ENCODE measurements around the gene SLC25A12. TPM values are rescaled to one million over a fixed set of nuclear protein-coding genes. Genes with fewer than 3 reads are reported as not detected.

SLC25A12 gene
- total and polyA plus RNA-seq, 5 donors from 2014 or later: 11.3 to 19.9 (median 12.4) TPM

GRCh38 chr2:171822525-171823322 lies 71.3 kb downstream of the SLC25A12 start:
- peaks cover 24% of the 10 kb centered on the region for H3K36me3 Mint-ChIP-seq
- H3K27ac Mint-ChIP-seq: peak overlapping the region in 1 of 3 donors; percentile 2
- ATAC-seq (ENCODE audit: low read depth in 2 of 2): no peak
- peaks cover 14% of the 10 kb centered on the region for H3K36me3 ChIP-seq (ENCODE audit: control insufficient read depth, insufficient read depth, low read length)
- no peaks in the 10 kb centered on the region for H3K9me3 ChIP-seq (ENCODE audit: control insufficient read depth in 2 of 2, low read length in 2 of 2)
- no peak for DNase-seq
- H3K4me1 ChIP-seq (ENCODE audit: control insufficient read depth, insufficient read depth, low read length, poor library complexity, severe bottlenecking): no peaks in the 10 kb centered on the region
- no peak overlapping the region for H3K4me3 ChIP-seq (ENCODE audit: low read depth, low read length)
- H3K9me3 Mint-ChIP-seq: no peaks in the 10 kb centered on the region
- no peaks in the 10 kb centered on the region for H3K27me3 Mint-ChIP-seq
- H3K4me1 Mint-ChIP-seq: peaks cover 0 to 2% (median 0%) of the 10 kb centered on the region in 4 donors
- no peak overlapping the region for H3K27ac ChIP-seq (ENCODE audit: insufficient read depth, low read length, poor library complexity, severe bottlenecking)
- no peaks in the 10 kb centered on the region for H3K27me3 ChIP-seq (ENCODE audit: control insufficient read depth, insufficient read depth, low read length)
- H3K4me3 Mint-ChIP-seq: no peak overlapping the region

DNA sequence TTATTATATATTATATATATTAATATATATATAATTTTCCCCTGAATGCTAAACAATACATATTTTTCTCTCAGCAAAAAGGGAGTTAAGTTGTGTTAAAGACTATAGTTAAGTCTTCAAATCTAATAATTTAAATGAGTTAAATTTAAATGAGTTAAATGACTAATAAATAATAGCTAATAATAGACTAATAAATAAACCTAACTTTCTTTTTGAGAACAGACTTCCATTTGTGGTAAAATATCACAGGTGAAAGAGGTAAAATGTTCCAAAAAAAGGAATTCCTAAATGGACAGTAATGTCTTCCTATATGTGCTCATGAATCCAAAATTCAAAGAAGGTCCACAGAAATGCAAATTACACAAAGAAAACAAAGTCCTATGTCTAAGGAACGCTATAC lies 74.6 kb downstream of the SLC25A12 start:
- peaks cover 9% of the 10 kb centered on the region for H3K36me3 ChIP-seq (ENCODE audit: control insufficient read depth, insufficient read depth, low read length)

GRCh38 chr2:171814883-171815282 lies 79.2 kb downstream of the SLC25A12 start:
- Histone ChIP-seq H3K36me3 (ENCODE audit: control insufficient read depth, insufficient read depth, low read length) (peaks cover 12% of the 10 kb centered on the region), H3K4me3 (ENCODE audit: low read depth, low read length) (no peak overlapping the region), H3K4me1 (ENCODE audit: control insufficient read depth, insufficient read depth, low read length, poor library complexity, severe bottlenecking) (no peaks in the 10 kb centered on the region), H3K27ac (ENCODE audit: insufficient read depth, low read length, poor library complexity, severe bottlenecking) (no peak overlapping the region), H3K27me3 (ENCODE audit: control insufficient read depth, insufficient read depth, low read length) (no peaks in the 10 kb centered on the region), H3K9me3 (ENCODE audit: control insufficient read depth in 2 of 2, low read length in 2 of 2) (no peaks in the 10 kb centered on the region)
- DNase-seq: no peak
- Mint-ChIP-seq H3K27me3 (no peaks in the 10 kb centered on the region), H3K4me3 (no peak overlapping the region), H3K4me1 (peaks cover 0 to 5% (median 0%) of the 10 kb centered on the region in 4 donors), H3K27ac (peak overlapping the region in 1 of 3 donors; percentile 24), H3K9me3 (no peaks in the 10 kb centered on the region), H3K36me3 (peaks cover 12% of the 10 kb centered on the region)
- no peak for ATAC-seq (ENCODE audit: low read depth in 2 of 2)

More for the DNA sequence above, 74.6 kb downstream of the SLC25A12 start:
- H3K27ac Mint-ChIP-seq: no peak overlapping the region
- DNase-seq (no peak), ATAC-seq (ENCODE audit: low read depth in 2 of 2) (no peak)
- Histone ChIP-seq H3K27me3 (ENCODE audit: control insufficient read depth, insufficient read depth, low read length) (no peaks in the 10 kb centered on the region), H3K9me3 (ENCODE audit: control insufficient read depth in 2 of 2, low read length in 2 of 2) (no peaks in the 10 kb centered on the region), H3K4me3 (ENCODE audit: low read depth, low read length) (no peak overlapping the region), H3K27ac (ENCODE audit: insufficient read depth, low read length, poor library complexity, severe bottlenecking) (no peak overlapping the region), H3K4me1 (ENCODE audit: control insufficient read depth, insufficient read depth, low read length, poor library complexity, severe bottlenecking) (no peaks in the 10 kb centered on the region)
- H3K9me3 Mint-ChIP-seq: no peaks in the 10 kb centered on the region
- no peak overlapping the region for H3K4me3 Mint-ChIP-seq
- H3K36me3 Mint-ChIP-seq: peaks cover 14% of the 10 kb centered on the region
- peaks cover 0 to 2% (median 0%) of the 10 kb centered on the region in 4 donors for H3K4me1 Mint-ChIP-seq
- no peaks in the 10 kb centered on the region for H3K27me3 Mint-ChIP-seq

DNA sequence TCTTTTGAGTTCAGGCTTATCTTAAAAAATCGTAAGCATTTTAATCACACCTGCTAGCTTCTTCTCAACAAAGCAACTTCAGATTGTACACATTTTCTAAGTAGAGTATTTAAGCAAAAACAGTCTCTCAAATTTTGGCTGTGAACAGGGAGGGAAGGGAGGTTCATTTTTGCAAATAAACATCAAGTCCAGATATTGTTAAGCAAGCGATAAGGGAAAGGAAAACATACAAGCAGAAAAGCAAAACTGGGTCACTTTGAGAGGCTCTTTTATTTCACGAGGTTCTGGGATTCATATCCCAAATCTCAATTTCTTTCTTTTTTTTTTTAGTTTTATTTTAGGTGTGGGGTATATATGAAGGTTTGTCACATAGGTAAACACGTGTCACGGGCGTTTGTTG lies 79.9 kb downstream of the SLC25A12 start:
- Mint-ChIP-seq H3K9me3 (no peaks in the 10 kb centered on the region), H3K4me3 (no peak overlapping the region), H3K4me1 (peaks cover 0 to 5% (median 0%) of the 10 kb centered on the region in 4 donors), H3K27me3 (no peaks in the 10 kb centered on the region), H3K27ac (no peak overlapping the region), H3K36me3 (peaks cover 19% of the 10 kb centered on the region)
- no peaks in the 10 kb centered on the region for H3K27me3 ChIP-seq (ENCODE audit: control insufficient read depth, insufficient read depth, low read length)
- H3K9me3 ChIP-seq (ENCODE audit: control insufficient read depth in 2 of 2, low read length in 2 of 2): no peaks in the 10 kb centered on the region
- H3K27ac ChIP-seq (ENCODE audit: insufficient read depth, low read length, poor library complexity, severe bottlenecking): no peak overlapping the region
- H3K4me1 ChIP-seq (ENCODE audit: control insufficient read depth, insufficient read depth, low read length, poor library complexity, severe bottlenecking): no peaks in the 10 kb centered on the region
- no peak for ATAC-seq (ENCODE audit: low read depth in 2 of 2)
- no peak for DNase-seq
- H3K4me3 ChIP-seq (ENCODE audit: low read depth, low read length): no peak overlapping the region
- peaks cover 16% of the 10 kb centered on the region for H3K36me3 ChIP-seq (ENCODE audit: control insufficient read depth, insufficient read depth, low read length)

- no peak for DNase-seq
- H3K9me3 ChIP-seq (ENCODE audit: control insufficient read depth in 2 of 2, low read length in 2 of 2): no peaks in the 10 kb centered on the region
- no peaks in the 10 kb centered on the region for H3K4me1 ChIP-seq (ENCODE audit: control insufficient read depth, insufficient read depth, low read length, poor library complexity, severe bottlenecking)
- no peaks in the 10 kb centered on the region for H3K9me3 Mint-ChIP-seq
- no peak overlapping the region for H3K27ac ChIP-seq (ENCODE audit: insufficient read depth, low read length, poor library complexity, severe bottlenecking)
- H3K36me3 ChIP-seq (ENCODE audit: control insufficient read depth, insufficient read depth, low read length): peaks cover 16% of the 10 kb centered on the region
- no peak for ATAC-seq (ENCODE audit: low read depth in 2 of 2)
- H3K27me3 ChIP-seq (ENCODE audit: control insufficient read depth, insufficient read depth, low read length): no peaks in the 10 kb centered on the region
- H3K4me1 Mint-ChIP-seq: peaks cover 0 to 5% (median 0%) of the 10 kb centered on the region in 4 donors
- no peak overlapping the region for H3K4me3 Mint-ChIP-seq
- peaks cover 24% of the 10 kb centered on the region for H3K36me3 Mint-ChIP-seq
- no peak overlapping the region for H3K27ac Mint-ChIP-seq
- no peak overlapping the region for H3K4me3 ChIP-seq (ENCODE audit: low read depth, low read length)
- no peaks in the 10 kb centered on the region for H3K27me3 Mint-ChIP-seq
These were observed 80.3 kb downstream of the SLC25A12 start for GRCh38 chr2:171813729-171814128.

- H3K4me1 Mint-ChIP-seq: peaks cover 0 to 3% (median 0%) of the 10 kb centered on the region in 4 donors
- Histone ChIP-seq H3K9me3 (ENCODE audit: control insufficient read depth in 2 of 2, low read length in 2 of 2) (no peaks in the 10 kb centered on the region), H3K4me3 (ENCODE audit: low read depth, low read length) (no peak overlapping the region), H3K4me1 (ENCODE audit: control insufficient read depth, insufficient read depth, low read length, poor library complexity, severe bottlenecking) (no peaks in the 10 kb centered on the region), H3K27me3 (ENCODE audit: control insufficient read depth, insufficient read depth, low read length) (no peaks in the 10 kb centered on the region), H3K36me3 (ENCODE audit: control insufficient read depth, insufficient read depth, low read length) (peaks cover 18% of the 10 kb centered on the region), H3K27ac (ENCODE audit: insufficient read depth, low read length, poor library complexity, severe bottlenecking) (no peak overlapping the region)
- no peak overlapping the region for H3K4me3 Mint-ChIP-seq
- no peaks in the 10 kb centered on the region for H3K9me3 Mint-ChIP-seq
- H3K27ac Mint-ChIP-seq: no peak overlapping the region
- no peaks in the 10 kb centered on the region for H3K27me3 Mint-ChIP-seq
- H3K36me3 Mint-ChIP-seq: peaks cover 24% of the 10 kb centered on the region
- DNase-seq: no peak
- ATAC-seq (ENCODE audit: low read depth in 2 of 2): no peak
These were observed 80.9 kb downstream of the SLC25A12 start for GRCh38 chr2:171813126-171813525.

DNA sequence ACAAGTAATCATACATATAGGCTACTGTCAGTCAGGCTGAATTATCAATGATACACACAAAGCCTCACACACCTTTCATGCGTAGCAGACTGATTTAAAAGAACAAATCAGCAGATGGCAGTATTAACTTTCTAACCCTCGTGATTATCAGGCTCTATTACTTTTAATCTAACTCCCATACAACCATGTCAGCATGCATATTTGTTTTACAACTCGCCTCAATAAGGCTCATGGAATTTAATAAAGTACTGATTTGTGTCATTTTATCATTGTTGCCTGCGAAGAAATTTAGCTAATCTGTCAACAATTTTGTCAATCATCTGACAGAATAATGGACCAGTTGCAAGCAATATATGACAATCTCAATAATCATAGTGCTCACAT lies 82.8 kb downstream of the SLC25A12 start:
- H3K4me3 Mint-ChIP-seq: no peak overlapping the region
- no peaks in the 10 kb centered on the region for H3K27me3 ChIP-seq (ENCODE audit: control insufficient read depth, insufficient read depth, low read length)
- no peaks in the 10 kb centered on the region for H3K9me3 ChIP-seq (ENCODE audit: control insufficient read depth in 2 of 2, low read length in 2 of 2)
- H3K36me3 ChIP-seq (ENCODE audit: control insufficient read depth, insufficient read depth, low read length): peaks cover 26% of the 10 kb centered on the region
- no peaks in the 10 kb centered on the region for H3K4me1 ChIP-seq (ENCODE audit: control insufficient read depth, insufficient read depth, low read length, poor library complexity, severe bottlenecking)
- ATAC-seq (ENCODE audit: low read depth in 2 of 2): no peak
- H3K27ac ChIP-seq (ENCODE audit: insufficient read depth, low read length, poor library complexity, severe bottlenecking): no peak overlapping the region
- H3K27ac Mint-ChIP-seq: no peak overlapping the region
- H3K36me3 Mint-ChIP-seq: peaks cover 31% of the 10 kb centered on the region
- DNase-seq: peak in 2 of 3 donors; percentile 16 to 45
- no peak overlapping the region for H3K4me3 ChIP-seq (ENCODE audit: low read depth, low read length)
- H3K27me3 Mint-ChIP-seq: no peaks in the 10 kb centered on the region
- H3K4me1 Mint-ChIP-seq: peaks cover 0 to 2% (median 0%) of the 10 kb centered on the region in 4 donors
- H3K9me3 Mint-ChIP-seq: no peaks in the 10 kb centered on the region

Measured in CD4-positive, CD25-positive, alpha-beta regulatory T cell (primary cell).